PC-9 (cell line): ENCODE results near the gene ZBTB37. TPM values are rescaled to one million over a fixed set of nuclear protein-coding genes. Genes with fewer than 3 reads are reported as not detected.

Source experiments
- BruUV-seq: library from RNA; stranded (reverse); fragments of 400-500 nt; replicated peaks from 2 replicates; lab custom pipeline; 2021; lab: Mats Ljungman, UMichigan
- CTCF ChIA-PET: fragments of 300-600 bp; sonication (Branson Sonifier 250); formaldehyde crosslinking; loops from one replicate; lab custom pipeline; 2022; ENCODE audit warnings: antibody characterized with exemption; lab: Charles Lee
- POLR2A ChIA-PET: fragments of 300-600 bp; sonication (Branson Sonifier 250); formaldehyde crosslinking; loops from one replicate; lab custom pipeline; 2022; ENCODE audit warnings: antibody characterized with exemption; ENCODE audit not compliant: unreplicated experiment; lab: Charles Lee
- DNase-seq, 2 experiments: peaks; one replicate each; pipeline versions ENCODE4 v3.0.0 to v3.0.0-alpha.2; 2015 to 2022; ENCODE audit warnings: mixed read lengths in 1 of 2
- H2AFZ ChIP-seq: fragments of 200-600 bp; sonication (generic); 2 replicates; pipeline ENCODE4 v1.8.1; 2017; ENCODE audit warnings: antibody characterized with exemption
- H3F3A ChIP-seq: fragments of 200-600 bp; sonication (generic); 2 replicates; pipeline ENCODE4 v1.8.1; 2017; ENCODE audit warnings: antibody characterized with exemption, mild to moderate bottlenecking, low read depth; ENCODE audit not compliant: insufficient read depth
- H3K27ac ChIP-seq: fragments of 200-600 bp; sonication (generic); 2 replicates; pipeline ENCODE4 v1.6.1; 2016; ENCODE audit warnings: mixed run types
- H3K27me3 ChIP-seq: fragments of 200-600 bp; sonication (generic); 2 replicates; pipeline ENCODE4 v1.6.1; 2016; ENCODE audit warnings: low read depth, mixed run types; ENCODE audit not compliant: insufficient read depth
- H3K36me3 ChIP-seq: fragments of 200-600 bp; sonication (generic); 2 replicates; pipeline ENCODE4 v1.6.1; 2016; ENCODE audit warnings: low read depth, mixed run types
- H3K4me1 ChIP-seq: fragments of 200-600 bp; sonication (generic); replicated peaks from 2 replicates; pipeline ENCODE4 v1.6.1; 2016; ENCODE audit warnings: mixed run types; ENCODE audit not compliant: insufficient read depth
- H3K4me2 ChIP-seq: fragments of 200-600 bp; sonication (generic); 2 replicates; pipeline ENCODE4 v1.6.1; 2017; ENCODE audit warnings: mixed run types
- H3K4me3 ChIP-seq: fragments of 200-600 bp; sonication (generic); 2 replicates; pipeline ENCODE4 v1.6.1; 2016; ENCODE audit warnings: mixed run types
- H3K79me2 ChIP-seq: fragments of 200-600 bp; sonication (generic); 2 replicates; pipeline ENCODE4 v1.6.1; 2017; ENCODE audit warnings: low read depth, mixed run types
- H3K9me2 ChIP-seq: fragments of 200-600 bp; sonication (generic); 2 replicates; pipeline ENCODE4 v1.8.1; 2017; ENCODE audit warnings: mild to moderate bottlenecking; ENCODE audit not compliant: insufficient read depth
- H3K9me3 ChIP-seq: fragments of 200-600 bp; sonication (generic); 2 replicates; pipeline ENCODE4 v1.8.1; 2016; ENCODE audit warnings: low read depth; ENCODE audit not compliant: insufficient read depth
- H4K20me1 ChIP-seq: fragments of 200-600 bp; sonication (generic); 2 replicates; pipeline ENCODE4 v1.8.1; 2017; ENCODE audit not compliant: insufficient read depth
- CTCF ChIP-seq: fragments of 200-600 bp; sonication (generic); conservative IDR thresholded peaks from 2 replicates; pipeline ENCODE4 v1.6.1; 2017; ENCODE audit warnings: mixed run types, antibody characterized with exemption, mild to moderate bottlenecking, moderate library complexity
- EZH2 ChIP-seq: fragments of 200-600 bp; sonication (generic); IDR thresholded peaks from 2 replicates; pipeline ENCODE4 v1.8.0; 2017; ENCODE audit warnings: antibody characterized with exemption, low read depth
- intact Hi-C: fragments of 100-400 bp; cut with micrococcal nuclease; formaldehyde crosslinking; loops from one replicate; pipeline ENCODE4 v1.10.0; 2022; ENCODE audit not compliant: unreplicated experiment
- total RNA-seq: library from RNA; stranded (reverse); gene quantifications from 2 replicates; pipeline ENCODE4 v1.2.3, GENCODE V29; 2021

ZBTB37 gene
- total RNA-seq, 1 experiment from 2014 or later, result 8.3 TPM

GRCh38 chr1:173913111-173913510 is 44.9 kb downstream of the ZBTB37 start:
- no peak for TF ChIP-seq EZH2
- no peak for TF ChIP-seq CTCF
- ChIA-PET CTCF (interaction anchor here (0.7 kb wide), 3 partner anchors 8 to 195 kb away, joined by 4 to 5 read pairs (median 4); no protein-coding TSS in a partner anchor), POLR2A (no interaction called here)
- BruUV-seq, result no TSS peak
- Histone ChIP-seq H3K9me3 (no peaks in the 10 kb centered on the region), H3K4me3 (no peak overlapping the region), H3K79me2 (no peaks in the 10 kb centered on the region), H2AFZ (no peak overlapping the region), H4K20me1 (no peaks in the 10 kb centered on the region), H3K9me2 (no peaks in the 10 kb centered on the region), H3K4me2 (no peak overlapping the region), H3K27ac (no peak overlapping the region), H3K36me3 (no peaks in the 10 kb centered on the region), H3K27me3 (no peaks in the 10 kb centered on the region), H3F3A (no peaks in the 10 kb centered on the region), H3K4me1 (no peaks in the 10 kb centered on the region)
- DNase-seq, result no peak
- intact Hi-C loops, result loop anchor here (10.0 kb wide), 1 partner anchor 242 kb away; the partner anchor contains the start of gene RABGAP1L

GRCh38 chr1:173914366-173914871 is 46.2 kb downstream of the ZBTB37 start:
- intact Hi-C loops, result loop anchor here (10.0 kb wide), 1 partner anchor 240 kb away; the partner anchor contains the start of gene RABGAP1L
- H3K4me1 ChIP-seq, result no peaks in the 10 kb centered on the region
- no peak overlapping the region for H3K4me3 ChIP-seq
- no peak overlapping the region for H2AFZ ChIP-seq
- no peak overlapping the region for H3K4me2 ChIP-seq
- H3K36me3 ChIP-seq, result no peaks in the 10 kb centered on the region
- no peaks in the 10 kb centered on the region for H3K27me3 ChIP-seq
- H3K9me3 ChIP-seq, result no peaks in the 10 kb centered on the region
- no peak overlapping the region for H3K27ac ChIP-seq
- DNase-seq, result peak in 1 of 2 experiments; percentile 23
- no peak for TF ChIP-seq EZH2
- peak; percentile 76 for TF ChIP-seq CTCF
- no TSS peak for BruUV-seq
- no peaks in the 10 kb centered on the region for H3K79me2 ChIP-seq
- POLR2A ChIA-PET, result no interaction called here
- no peaks in the 10 kb centered on the region for H4K20me1 ChIP-seq
- CTCF ChIA-PET, result no interaction called here
- H3F3A ChIP-seq, result no peaks in the 10 kb centered on the region
- no peaks in the 10 kb centered on the region for H3K9me2 ChIP-seq

GRCh38 chr1:173915596-173915995 is 47.4 kb downstream of the ZBTB37 start:
- intact Hi-C loops, result loop anchor here (10.0 kb wide), 1 partner anchor 239 kb away; the partner anchor contains the start of gene RABGAP1L
- TF ChIP-seq CTCF (no peak), EZH2 (no peak)
- POLR2A ChIA-PET, result no interaction called here

More at GRCh38 chr1:173915596-173915995, 47.4 kb downstream of the ZBTB37 start:
- Histone ChIP-seq H3K27me3 (no peaks in the 10 kb centered on the region), H3K27ac (no peak overlapping the region), H3K4me2 (no peak overlapping the region), H3K36me3 (no peaks in the 10 kb centered on the region), H3F3A (no peaks in the 10 kb centered on the region), H3K9me3 (no peaks in the 10 kb centered on the region), H2AFZ (no peak overlapping the region), H3K9me2 (no peaks in the 10 kb centered on the region), H3K4me3 (no peak overlapping the region), H3K79me2 (no peaks in the 10 kb centered on the region), H4K20me1 (no peaks in the 10 kb centered on the region), H3K4me1 (no peaks in the 10 kb centered on the region)
- DNase-seq, result no peak
- CTCF ChIA-PET, result no interaction called here
- BruUV-seq, result no TSS peak
